NCI-H187 (cell line): ENCODE data around the gene RALB.

ENCODE experiments used
- DNase-seq, 2 experiments: peaks; one replicate each; lab custom pipeline; 2025; lab: John Stamatoyannopoulos, UW

The RALB gene

DNA sequence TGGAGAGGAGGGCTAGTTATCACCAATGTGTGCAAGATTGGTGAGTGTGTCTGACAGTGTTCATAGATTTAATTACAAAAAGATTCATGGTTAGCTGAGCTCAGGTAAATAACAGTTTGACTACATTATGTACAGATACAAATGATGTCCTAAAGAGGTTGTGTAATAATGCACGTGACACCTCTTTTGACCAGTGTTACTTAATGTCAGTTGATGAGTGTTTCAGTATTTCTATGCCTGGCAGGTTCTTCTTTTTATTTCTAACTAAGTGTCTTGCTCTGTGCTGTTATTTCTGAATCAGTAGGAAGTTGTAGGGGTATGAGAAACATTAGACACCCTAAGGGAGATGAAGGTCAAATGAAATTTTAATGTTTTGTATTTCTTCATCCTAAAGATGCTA, 85.4 kb downstream of the RALB start:
- no peak for DNase-seq

DNA sequence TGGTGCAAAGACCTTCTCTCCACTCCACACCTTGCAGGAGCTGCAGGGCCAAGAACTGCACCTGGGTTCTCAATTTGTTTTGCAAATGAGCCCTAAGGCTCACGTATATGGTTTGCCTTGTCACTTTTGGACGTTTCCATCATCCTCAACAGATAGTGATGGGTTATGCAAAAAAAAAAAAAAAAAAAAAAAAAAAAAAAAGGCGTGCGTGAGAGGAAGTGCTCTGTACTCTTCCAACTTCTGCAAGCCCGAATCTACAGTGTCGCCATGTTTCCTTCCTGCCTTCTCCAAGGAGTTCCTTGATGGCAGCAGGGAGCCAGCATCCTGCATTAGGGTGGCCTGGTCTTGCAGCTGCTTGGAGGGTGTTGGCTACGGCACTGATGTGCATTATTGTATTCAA, 89.3 kb downstream of the RALB start:
- DNase-seq: no peak

DNA sequence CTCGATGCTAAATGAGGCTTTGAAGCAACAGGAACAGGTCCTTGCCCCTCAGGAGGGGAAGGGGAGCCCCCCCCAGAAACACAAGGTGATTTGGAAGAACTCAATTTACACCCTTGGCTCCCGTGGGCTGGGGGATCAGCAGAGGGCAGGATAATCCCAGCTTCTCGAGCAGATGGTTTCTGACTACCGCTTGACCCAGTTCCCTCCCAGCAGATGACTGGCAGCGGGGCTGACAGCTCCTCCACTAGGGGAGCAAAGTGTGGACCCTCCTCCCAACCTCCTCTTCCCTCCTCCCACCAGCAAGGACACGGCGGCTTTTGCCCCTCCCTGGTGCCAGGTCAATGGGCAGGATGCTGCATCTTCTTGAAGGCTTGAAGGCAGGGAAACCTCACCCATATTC, 89.8 kb downstream of the RALB start:
- no peak for DNase-seq

DNA sequence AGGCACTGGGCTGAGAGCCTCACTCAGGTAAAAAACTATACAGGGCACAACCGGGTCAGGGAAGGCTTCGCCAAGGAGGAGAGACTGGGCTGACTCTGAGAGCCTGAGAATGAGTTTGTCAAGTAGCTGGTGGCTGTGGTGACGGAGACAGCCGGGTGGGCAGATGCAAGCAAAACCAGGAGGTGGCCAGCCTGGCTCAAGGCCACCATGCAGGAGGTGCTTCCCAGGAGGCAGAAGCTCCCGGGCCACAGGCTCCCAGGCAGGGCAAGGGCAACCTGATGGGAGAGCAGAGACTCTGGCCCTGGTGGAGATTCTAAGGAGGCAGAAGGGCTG, 90.4 kb downstream of the RALB start:
- no peak for DNase-seq

DNA sequence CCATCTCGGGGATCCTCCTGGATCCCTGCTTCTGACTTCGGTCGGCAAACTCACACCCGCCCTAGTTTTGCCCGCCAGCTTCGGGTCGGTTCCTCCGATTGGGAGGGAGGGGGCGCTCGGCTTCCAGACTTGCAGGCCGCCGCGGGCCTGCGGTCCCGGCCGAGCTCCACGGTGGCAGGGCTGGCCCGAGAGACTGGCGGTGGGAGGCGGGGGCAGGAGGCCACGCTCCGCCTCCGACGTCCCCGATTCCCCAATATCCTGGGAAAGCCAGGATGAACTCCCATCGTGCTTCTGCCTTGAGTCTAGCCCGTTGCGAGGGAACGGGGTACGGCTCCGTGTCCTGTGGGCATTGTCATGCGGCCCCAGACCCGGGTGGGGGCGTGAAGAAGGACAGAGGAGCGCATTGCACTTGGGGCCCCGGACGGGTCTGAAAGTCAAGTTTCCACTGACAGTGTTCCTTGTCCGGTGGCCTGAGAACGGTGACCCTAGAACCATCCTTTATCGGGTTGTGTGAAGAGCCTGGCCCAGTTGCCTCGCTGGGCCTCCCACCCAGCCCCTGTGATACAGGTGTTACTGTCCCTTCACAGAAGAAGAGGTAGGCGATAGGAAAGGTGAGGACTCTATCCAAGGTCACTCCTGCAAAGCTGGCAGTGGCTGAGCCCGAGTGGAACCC, 90.9 kb downstream of the RALB start:
- peak in 1 of 2 experiments; percentile 46 for DNase-seq
